Right lobe of liver (tissue), 6 donors: ENCODE data around the gene CACNA1C. TPM values are rescaled to one million over a fixed set of nuclear protein-coding genes. Genes with fewer than 3 reads are reported as not detected.

Experiments
- ATAC-seq, 4 donors: fragments of 200-7000 bp; cut with Tn5 transposase; one replicate each; pipeline ENCODE4 v1.9.1; 2020; ENCODE audit warnings: mild to moderate bottlenecking in 4 of 4, moderate library complexity in 4 of 4
- DNase-seq, 3 donors: peaks; one replicate each; pipeline ENCODE4 v3.0.0-alpha.2; 2020
- H3K27ac ChIP-seq, 3 donors: fragments of 200-600 bp; one replicate each; pipeline ENCODE4 v1.8.0; 2022
- H3K27me3 ChIP-seq, 2 donors: fragments of 200-600 bp; one replicate each; pipeline ENCODE4 v1.8.0; 2022
- H3K36me3 ChIP-seq, 4 donors: fragments of 200-600 bp; sonication (generic) in 1 of 4; one replicate each; pipeline versions ENCODE4 v1.5.1 to v1.8.0; 2017 to 2022; ENCODE audit warnings: control low read depth in 1 of 4
- H3K4me1 ChIP-seq, 4 donors: fragments of 200-600 bp; sonication (generic) in 1 of 4; one replicate each; pipeline versions ENCODE4 v1.5.1 to v1.8.0; 2017 to 2022; ENCODE audit warnings: control low read depth in 1 of 4
- H3K4me3 ChIP-seq, 3 donors: fragments of 200-600 bp; one replicate each; pipeline ENCODE4 v1.8.0; 2022
- H3K9me3 ChIP-seq, 4 donors: fragments of 200-600 bp; sonication (generic) in 1 of 4; one replicate each; pipeline versions ENCODE4 v1.5.1 to v1.8.0; 2017 to 2022; ENCODE audit warnings: control low read depth in 1 of 4
- CTCF ChIP-seq, 4 donors: fragments of 200-600 bp in 3 of 4; fragments of 450-650 bp in 1 of 4; IDR thresholded peaks; one replicate each; pipeline versions ENCODE4 v1.5.1 to v1.8.0; 2016 to 2022; ENCODE audit warnings: antibody characterized with exemption in 4 of 4, mild to moderate bottlenecking in 2 of 4
- POLR2A ChIP-seq: fragments of 450-650 bp; IDR thresholded peaks from one replicate; pipeline ENCODE4 v1.6.1; 2017; ENCODE audit warnings: antibody characterized with exemption, mild to moderate bottlenecking
- WGBS: methylation state at CpG from one replicate; pipeline ENCODE4 v1.1.6; 2018; ENCODE audit warnings: low coverage, low lambda C conversion rate; ENCODE audit not compliant: insufficient coverage; ENCODE audit errors: missing lambda C conversion rate; 5-methylcytosine and 5-hydroxymethylcytosine counted together
- intact Hi-C, 2 donors: fragments of 100-400 bp; cut with DNase I; formaldehyde crosslinking; loops; one replicate each; pipeline versions ENCODE4 v1.11.2 to v1.14.1; 2022
- total RNA-seq, 6 experiments: library from RNA; depleted of rRNA in 2 of 6; stranded (reverse); fragments of >200 nt in 2 of 6; fragmentation: NEBNext Ultra II Directional in 3 of 6; extraction: Animal tissue kit (Norgen Biotek cat#: 25700) in 3 of 6; gene quantifications; one replicate each; pipeline versions ENCODE4 v1.1.0 to v1.2.4, GENCODE V29; 2016 to 2023
- donor health status: DM: no; HTN: yes; CAD: no.
- donor health status: DM: no; HTN: no; CAD: no.
- donor health status: DM: no; HTN: no; CAD: no.
- donor health status: DM: no; HTN: yes; CAD: no.
- donor health status: DM: no; HTN: yes; CAD: no.

CACNA1C gene
- total RNA-seq, 6 experiments from 2014 or later: 0.18 to 1.0 (median 0.57) TPM

- TF ChIP-seq CTCF (IDR thresholded peaks at IDR 0.05): no peak
- TF ChIP-seq POLR2A: no peak
- DNase-seq: no peak
- ATAC-seq: no peak
- no peaks in the 10 kb centered on the region for H3K9me3 ChIP-seq
- H3K27me3 ChIP-seq: no peaks in the 10 kb centered on the region
- H3K36me3 ChIP-seq: no peaks in the 10 kb centered on the region
- 60% methylated on average over 1 of the region's 5 CpGs for WGBS
- no peaks in the 10 kb centered on the region for H3K4me1 ChIP-seq
- intact Hi-C loops: no loop called here
- H3K4me3 ChIP-seq: no peak overlapping the region
- no peak overlapping the region for H3K27ac ChIP-seq
Measured at GRCh38 chr12:2451497-2451896, 398.7 kb downstream of the CACNA1C start.

DNA sequence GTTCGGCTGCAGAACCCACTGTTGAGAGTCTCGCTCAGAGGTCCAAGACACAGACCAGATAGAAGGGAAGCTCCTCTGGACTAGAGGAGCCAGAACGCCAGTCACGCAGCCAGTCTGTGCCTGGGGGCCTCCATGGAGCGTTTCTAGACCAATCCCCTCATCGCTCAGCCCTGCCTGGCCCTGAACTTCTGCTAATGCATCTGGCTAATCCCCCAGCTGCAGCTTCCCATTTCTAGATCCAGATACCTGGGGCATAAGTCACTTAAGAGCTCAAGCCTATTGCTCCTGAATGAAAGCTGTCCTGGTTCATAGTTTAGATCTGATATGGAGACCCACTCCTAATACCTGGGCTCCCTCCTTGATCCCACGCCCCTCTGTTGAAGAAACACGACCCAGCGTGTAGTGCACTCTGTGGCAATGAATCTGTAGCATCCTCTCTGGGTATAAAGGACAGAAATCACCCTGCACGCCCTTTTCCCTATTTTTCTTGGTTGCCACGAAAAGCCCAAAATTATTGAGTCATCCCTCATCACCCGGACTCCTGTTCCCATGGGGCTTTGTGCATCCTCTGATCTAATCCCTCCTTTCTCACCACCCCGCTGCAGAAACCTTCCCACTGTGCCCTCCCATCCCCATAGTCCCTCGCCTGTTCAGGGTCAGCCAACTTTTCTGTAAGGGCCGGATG, 400.4 kb downstream of the CACNA1C start:
- Histone ChIP-seq H3K4me3 (no peak overlapping the region), H3K4me1 (no peaks in the 10 kb centered on the region), H3K27ac (no peak overlapping the region), H3K9me3 (no peaks in the 10 kb centered on the region), H3K36me3 (no peaks in the 10 kb centered on the region), H3K27me3 (no peaks in the 10 kb centered on the region)
- WGBS: 44% methylated on average over 4 of the region's 15 CpGs
- ATAC-seq (no peak), DNase-seq (no peak)
- TF ChIP-seq POLR2A (no peak), CTCF (IDR thresholded peaks at IDR 0.05) (no peak)
- intact Hi-C loops: no loop called here

- no peak for DNase-seq
- H3K27me3 ChIP-seq: no peaks in the 10 kb centered on the region
- H3K4me1 ChIP-seq: no peaks in the 10 kb centered on the region
- no peak for TF ChIP-seq POLR2A
- no peak for TF ChIP-seq CTCF (IDR thresholded peaks at IDR 0.05)
- intact Hi-C loops: no loop called here
- no peak overlapping the region for H3K4me3 ChIP-seq
- no peaks in the 10 kb centered on the region for H3K36me3 ChIP-seq
- H3K9me3 ChIP-seq: no peaks in the 10 kb centered on the region
- H3K27ac ChIP-seq: no peak overlapping the region
- no peak for ATAC-seq
Measured at GRCh38 chr12:2453761-2454090, 400.9 kb downstream of the CACNA1C start.

- WGBS: 45% methylated on average over 20 of the region's 20 CpGs
- no peak for TF ChIP-seq CTCF (IDR thresholded peaks at IDR 0.05)
- no peak for TF ChIP-seq POLR2A
- Histone ChIP-seq H3K27ac (no peak overlapping the region), H3K27me3 (no peaks in the 10 kb centered on the region), H3K36me3 (no peaks in the 10 kb centered on the region), H3K9me3 (no peaks in the 10 kb centered on the region), H3K4me1 (no peaks in the 10 kb centered on the region), H3K4me3 (no peak overlapping the region)
- ATAC-seq: no peak
- intact Hi-C loops: no loop called here
- DNase-seq: no peak
Measured at GRCh38 chr12:2454601-2455177, 401.9 kb downstream of the CACNA1C start.

GRCh38 chr12:2455410-2455809, 402.6 kb downstream of the CACNA1C start:
- TF ChIP-seq CTCF (IDR thresholded peaks at IDR 0.05): no peak
- TF ChIP-seq POLR2A: no peak
- no peaks in the 10 kb centered on the region for H3K9me3 ChIP-seq
- no peak overlapping the region for H3K27ac ChIP-seq
- H3K27me3 ChIP-seq: no peaks in the 10 kb centered on the region
- no peaks in the 10 kb centered on the region for H3K36me3 ChIP-seq
- intact Hi-C loops: no loop called here
- no peaks in the 10 kb centered on the region for H3K4me1 ChIP-seq
- no peak for DNase-seq
- 88% methylated on average over 3 of the region's 9 CpGs for WGBS
- no peak overlapping the region for H3K4me3 ChIP-seq
- ATAC-seq: no peak
